HepG2 (cell line): ENCODE data around the gene NFATC1. TPM values are rescaled to one million over a fixed set of nuclear protein-coding genes. Genes with fewer than 3 reads are reported as not detected.

Experiments
- ATAC-seq: fragments of 200-7000 bp; cut with Tn5 transposase; 3 replicates; pipeline ENCODE4 v1.9.1; 2020; ENCODE audit warnings: mild to moderate bottlenecking, moderate library complexity
- BruUV-seq: library from RNA; stranded (reverse); fragments of 400-500 nt; replicated peaks from 2 replicates; lab custom pipeline; 2021; lab: Mats Ljungman, UMichigan
- CTCF ChIA-PET: fragments of 300-600 bp; formaldehyde crosslinking; extraction: SDS; loops from one replicate; lab custom pipeline; 2021; ENCODE audit warnings: low total read pairs, inconsistent platforms, low intra/inter-chr PET ratio; lab: Yijun Ruan, JAX
- POLR2A ChIA-PET: fragments of 350-600 bp; sonication (Branson Sonifier 250); formaldehyde crosslinking; loops from one replicate; lab custom pipeline; 2020; ENCODE audit warnings: antibody characterized with exemption, inconsistent platforms; lab: Yijun Ruan, JAX
- DNase-seq: peaks from one replicate; pipeline ENCODE4 v3.0.0-alpha.2; 2015; ENCODE audit warnings: low spot score
- FAIRE-seq: peaks from 3 replicates; lab custom pipeline; 2011; peaks lifted over from hg19 to GRCh38; lab: Jason Lieb, UNC
- H2AFZ ChIP-seq: one replicate; pipeline ENCODE4 v1.6.1; 2011; ENCODE audit warnings: low read length, inconsistent platforms
- H3K27ac ChIP-seq: fragments of 300-600 bp; 3 replicates; pipeline ENCODE4 v1.8.0; 2011; ENCODE audit warnings: mixed run types, mild to moderate bottlenecking, mixed read lengths, low read length, inconsistent platforms; ENCODE audit not compliant: insufficient read depth; ENCODE audit errors: extremely low read length
- H3K27me3 ChIP-seq, 2 experiments: fragments of 200-600 bp in 1 of 2; 2 replicates in 1 of 2; 3 replicates in 1 of 2; pipeline versions ENCODE4 v1.6.0 to v1.8.0; 2011; ENCODE audit warnings: low read length in 2 of 2, mild to moderate bottlenecking in 2 of 2, moderate library complexity in 2 of 2, inconsistent platforms in 1 of 2; ENCODE audit not compliant: insufficient read depth in 2 of 2, control insufficient read depth in 1 of 2
- H3K36me3 ChIP-seq, 2 experiments: fragments of 200-600 bp in 1 of 2; replicated peaks in 1 of 2; 2 replicates in 1 of 2; 3 replicates in 1 of 2; pipeline versions ENCODE4 v1.5.1 to v1.8.0; 2011; ENCODE audit warnings: low read length in 2 of 2, inconsistent platforms in 1 of 2; ENCODE audit not compliant: insufficient read depth in 2 of 2, control insufficient read depth in 1 of 2
- H3K4me1 ChIP-seq: 2 replicates; pipeline ENCODE4 v1.5.1; 2012; ENCODE audit warnings: low read length, inconsistent platforms; ENCODE audit not compliant: insufficient read depth
- H3K4me2 ChIP-seq: 2 replicates; pipeline ENCODE4 v1.6.0; 2011; ENCODE audit warnings: low read depth, low read length, inconsistent platforms
- H3K4me3 ChIP-seq, 3 experiments: fragments of 200-600 bp in 1 of 3; sonication (generic), shearing (Covaris generic) in 1 of 3; replicated peaks in 1 of 3; 2 replicates each; pipeline ENCODE4 v1.5.1; 2011 to 2016; ENCODE audit warnings: low read length in 3 of 3, inconsistent platforms in 2 of 3, low read depth in 2 of 3, mild to moderate bottlenecking in 2 of 3, control low read depth in 1 of 3, mixed read lengths in 1 of 3; ENCODE audit not compliant: insufficient read depth in 1 of 3
- H3K79me2 ChIP-seq: one replicate; pipeline ENCODE4 v1.6.1; 2011; ENCODE audit warnings: low read length, inconsistent platforms; ENCODE audit not compliant: insufficient read depth
- H3K9ac ChIP-seq: 2 replicates; pipeline ENCODE4 v1.6.0; 2011; ENCODE audit warnings: mild to moderate bottlenecking, low read depth, low read length, inconsistent platforms; ENCODE audit not compliant: insufficient read depth
- H3K9me3 ChIP-seq: 2 replicates; pipeline ENCODE4 v1.5.1; 2012; ENCODE audit warnings: mild to moderate bottlenecking, low read length
- H4K20me1 ChIP-seq: 2 replicates; pipeline ENCODE4 v1.6.0; 2011; ENCODE audit warnings: inconsistent platforms, mild to moderate bottlenecking, low read length, moderate library complexity; ENCODE audit not compliant: insufficient read depth
- ARID2 ChIP-seq: sonication (generic); formaldehyde crosslinking; IDR thresholded peaks from 2 replicates; pipeline ENCODE4 v1.8.1; 2022; ENCODE audit warnings: mild to moderate bottlenecking, missing genetic modification reagents, borderline replicate concordance
- HOXA3 ChIP-seq: sonication (generic); formaldehyde crosslinking; IDR thresholded peaks from 2 replicates; pipeline ENCODE4 v1.5.0; 2020; ENCODE audit warnings: missing genetic modification reagents
- NFYC ChIP-seq: IDR thresholded peaks from 2 replicates; pipeline ENCODE4 v1.6.1; 2016; ENCODE audit warnings: missing genetic modification reagents, missing compliant biosample characterization
- RBAK ChIP-seq: sonication (generic); formaldehyde crosslinking; IDR thresholded peaks from 2 replicates; pipeline ENCODE4 v1.5.1; 2020; ENCODE audit warnings: mild to moderate bottlenecking, missing genetic modification reagents
- U2AF1 ChIP-seq: fragments of 200-400 bp; formaldehyde crosslinking; optimal IDR thresholded peaks from 2 replicates; pipeline ENCODE3; 2017; ENCODE audit warnings: mild to moderate bottlenecking, low read depth, low read length
- ZNF225 ChIP-seq: sonication (generic); formaldehyde crosslinking; IDR thresholded peaks from 2 replicates; pipeline ENCODE4 v1.4.0; 2020; ENCODE audit warnings: mild to moderate bottlenecking, missing genetic modification reagents
- ZNF350 ChIP-seq: sonication (generic); formaldehyde crosslinking; IDR thresholded peaks from 2 replicates; pipeline ENCODE4 v1.4.0; 2020; ENCODE audit warnings: mild to moderate bottlenecking, low read depth, missing genetic modification reagents, borderline replicate concordance
- ZNF564 ChIP-seq: sonication (generic); formaldehyde crosslinking; IDR thresholded peaks from 2 replicates; pipeline ENCODE4 v1.8.1; 2023; ENCODE audit warnings: mild to moderate bottlenecking, missing genetic modification reagents
- ZNF703 ChIP-seq: sonication (generic); formaldehyde crosslinking; IDR thresholded peaks from 2 replicates; pipeline ENCODE4 v1.5.1; 2020; ENCODE audit warnings: missing genetic modification reagents, mild to moderate bottlenecking, moderate library complexity, borderline replicate concordance
- WGBS: methylation state at CpG from one replicate; pipeline ENCODE4 v1.1.6; 2017; ENCODE audit warnings: low lambda C conversion rate; 5-methylcytosine and 5-hydroxymethylcytosine counted together
- in situ Hi-C: cut with HindIII; loops from 2 replicates; pipeline ENCODE4 v1.10.0; 2017; ENCODE audit warnings: low pct_unique_long_range_greater_than_20kb; ENCODE audit not compliant: extremely low pct_ligation_motif_present
- intact Hi-C: fragments of 100-400 bp; cut with micrococcal nuclease; formaldehyde crosslinking; loops from one replicate; pipeline ENCODE4 v1.10.0; 2022; ENCODE audit not compliant: unreplicated experiment
- polyA plus RNA-seq, 8 experiments: library from polyadenylated mRNA; depleted of rRNA in 3 of 8; stranded (reverse) in 7 of 8; unstranded in 1 of 8; fragments of >200 nt; fragmentation: Illumina TruSeq in 4 of 8; extraction: Trizol in 4 of 8; gene quantifications; 2 replicates each; pipeline versions ENCODE4 v1.2.1 to v1.2.3, GENCODE V29; 2011 to 2016; ENCODE audit warnings: low read depth in 4 of 8, missing spikeins in 1 of 8, mixed read lengths in 1 of 8; ENCODE audit not compliant: insufficient read depth in 1 of 8
- total RNA-seq, 5 experiments: library from RNA; depleted of rRNA; stranded (reverse); fragments of >200 nt; fragmentation: Illumina TruSeq; extraction: Trizol; gene quantifications; 2 replicates each; pipeline ENCODE4 v1.2.3, GENCODE V29; 2016; ENCODE audit warnings: low read depth in 1 of 5
- TF ChIP-seq, protein P1 (sequence below): sonication (generic); formaldehyde crosslinking; IDR thresholded peaks from 2 replicates; pipeline ENCODE4 v1.5.0; 2020; ENCODE audit warnings: mild to moderate bottlenecking, missing genetic modification reagents
- TF ChIP-seq, protein P2 (sequence below): fragments of 450-650 bp; IDR thresholded peaks from 2 replicates; pipeline ENCODE4 v1.6.1; 2017; ENCODE audit warnings: mild to moderate bottlenecking
- TF ChIP-seq, protein P3 (sequence below): sonication (generic); formaldehyde crosslinking; IDR thresholded peaks from 2 replicates; pipeline ENCODE4 v1.4.0; 2020; ENCODE audit warnings: mild to moderate bottlenecking, missing genetic modification reagents

The NFATC1 gene
- total and polyA plus RNA-seq, 2 of the 13 experiments (the other 11 are each of a cell fraction or from before 2014, with no cell fraction given): not detected

DNA sequence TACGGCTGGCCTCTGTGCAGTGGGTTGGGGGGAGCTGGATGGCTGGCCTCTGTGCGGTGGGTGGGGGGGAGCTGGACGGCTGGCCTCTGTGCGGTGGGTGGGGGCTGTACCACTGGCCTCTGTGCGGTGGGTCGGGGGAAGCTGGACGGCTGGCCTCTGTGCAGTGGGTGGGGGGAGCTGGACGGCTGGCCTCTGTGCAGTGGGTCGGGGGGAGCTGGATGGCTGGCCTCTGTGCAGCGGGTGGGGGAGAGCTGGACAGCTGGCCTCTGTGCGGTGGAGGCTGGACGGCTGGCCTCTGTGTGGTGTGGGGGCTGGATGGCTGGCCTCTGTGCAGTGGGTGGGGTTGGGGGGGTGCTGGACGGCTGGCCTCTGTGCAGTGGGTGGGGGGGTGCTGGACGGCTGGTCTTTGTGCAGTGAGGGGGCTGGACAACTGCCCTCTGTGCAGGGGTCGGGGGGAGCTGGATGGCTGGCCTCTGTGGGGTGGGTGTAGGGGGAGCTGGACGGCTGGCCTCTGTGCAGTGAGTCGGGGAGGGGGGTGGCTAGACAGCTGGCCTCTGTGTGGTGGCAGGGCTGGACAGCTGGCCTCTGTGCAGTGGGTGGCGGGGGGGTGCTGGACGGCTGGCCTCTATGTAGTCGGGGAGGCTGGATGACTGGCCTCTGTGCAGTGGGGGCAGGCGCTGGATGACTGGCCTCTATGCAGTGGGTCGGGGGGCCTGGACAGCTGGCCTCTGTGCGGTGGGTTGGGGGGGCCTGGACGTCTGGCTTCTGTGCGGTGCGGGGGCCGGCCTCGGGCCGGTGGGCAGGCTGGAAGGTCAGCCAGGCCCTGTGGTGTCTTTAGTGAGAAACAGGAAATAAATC lies 31.9 kb downstream of the NFATC1 start:
- Histone ChIP-seq H3K4me2 (no peak overlapping the region), H3K9ac (no peak overlapping the region), H2AFZ (no peak overlapping the region), H3K4me3 (no peak overlapping the region), H4K20me1 (no peaks in the 10 kb centered on the region), H3K27ac (no peak overlapping the region), H3K4me1 (no peaks in the 10 kb centered on the region), H3K36me3 (no peaks in the 10 kb centered on the region), H3K27me3 (peaks cover 19 to 69% of the 10 kb centered on the region in 2 experiments; a peak in 4 of 5 replicates), H3K9me3 (no peaks in the 10 kb centered on the region), H3K79me2 (no peaks in the 10 kb centered on the region)
- CTCF ChIA-PET: no interaction called here
- TF ChIP-seq HOXA3 (CRISPR knock-in tag) (no peak), ZNF703 (CRISPR knock-in tag) (no peak), ZNF564 (no peak), ZNF350 (no peak), NFYC (CRISPR knock-in tag) (no peak), ZNF225 (no peak), ARID2 (CRISPR knock-in tag) (no peak), U2AF1 (no peak), RBAK (no peak)
- TF ChIP-seq, protein P1, sequence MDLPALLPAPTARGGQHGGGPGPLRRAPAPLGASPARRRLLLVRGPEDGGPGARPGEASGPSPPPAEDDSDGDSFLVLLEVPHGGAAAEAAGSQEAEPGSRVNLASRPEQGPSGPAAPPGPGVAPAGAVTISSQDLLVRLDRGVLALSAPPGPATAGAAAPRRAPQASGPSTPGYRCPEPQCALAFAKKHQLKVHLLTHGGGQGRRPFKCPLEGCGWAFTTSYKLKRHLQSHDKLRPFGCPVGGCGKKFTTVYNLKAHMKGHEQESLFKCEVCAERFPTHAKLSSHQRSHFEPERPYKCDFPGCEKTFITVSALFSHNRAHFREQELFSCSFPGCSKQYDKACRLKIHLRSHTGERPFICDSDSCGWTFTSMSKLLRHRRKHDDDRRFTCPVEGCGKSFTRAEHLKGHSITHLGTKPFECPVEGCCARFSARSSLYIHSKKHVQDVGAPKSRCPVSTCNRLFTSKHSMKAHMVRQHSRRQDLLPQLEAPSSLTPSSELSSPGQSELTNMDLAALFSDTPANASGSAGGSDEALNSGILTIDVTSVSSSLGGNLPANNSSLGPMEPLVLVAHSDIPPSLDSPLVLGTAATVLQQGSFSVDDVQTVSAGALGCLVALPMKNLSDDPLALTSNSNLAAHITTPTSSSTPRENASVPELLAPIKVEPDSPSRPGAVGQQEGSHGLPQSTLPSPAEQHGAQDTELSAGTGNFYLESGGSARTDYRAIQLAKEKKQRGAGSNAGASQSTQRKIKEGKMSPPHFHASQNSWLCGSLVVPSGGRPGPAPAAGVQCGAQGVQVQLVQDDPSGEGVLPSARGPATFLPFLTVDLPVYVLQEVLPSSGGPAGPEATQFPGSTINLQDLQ: no peak
- TF ChIP-seq, protein P2, sequence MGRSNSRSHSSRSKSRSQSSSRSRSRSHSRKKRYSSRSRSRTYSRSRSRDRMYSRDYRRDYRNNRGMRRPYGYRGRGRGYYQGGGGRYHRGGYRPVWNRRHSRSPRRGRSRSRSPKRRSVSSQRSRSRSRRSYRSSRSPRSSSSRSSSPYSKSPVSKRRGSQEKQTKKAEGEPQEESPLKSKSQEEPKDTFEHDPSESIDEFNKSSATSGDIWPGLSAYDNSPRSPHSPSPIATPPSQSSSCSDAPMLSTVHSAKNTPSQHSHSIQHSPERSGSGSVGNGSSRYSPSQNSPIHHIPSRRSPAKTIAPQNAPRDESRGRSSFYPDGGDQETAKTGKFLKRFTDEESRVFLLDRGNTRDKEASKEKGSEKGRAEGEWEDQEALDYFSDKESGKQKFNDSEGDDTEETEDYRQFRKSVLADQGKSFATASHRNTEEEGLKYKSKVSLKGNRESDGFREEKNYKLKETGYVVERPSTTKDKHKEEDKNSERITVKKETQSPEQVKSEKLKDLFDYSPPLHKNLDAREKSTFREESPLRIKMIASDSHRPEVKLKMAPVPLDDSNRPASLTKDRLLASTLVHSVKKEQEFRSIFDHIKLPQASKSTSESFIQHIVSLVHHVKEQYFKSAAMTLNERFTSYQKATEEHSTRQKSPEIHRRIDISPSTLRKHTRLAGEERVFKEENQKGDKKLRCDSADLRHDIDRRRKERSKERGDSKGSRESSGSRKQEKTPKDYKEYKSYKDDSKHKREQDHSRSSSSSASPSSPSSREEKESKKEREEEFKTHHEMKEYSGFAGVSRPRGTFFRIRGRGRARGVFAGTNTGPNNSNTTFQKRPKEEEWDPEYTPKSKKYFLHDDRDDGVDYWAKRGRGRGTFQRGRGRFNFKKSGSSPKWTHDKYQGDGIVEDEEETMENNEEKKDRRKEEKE: no peak
- TF ChIP-seq, protein P3, sequence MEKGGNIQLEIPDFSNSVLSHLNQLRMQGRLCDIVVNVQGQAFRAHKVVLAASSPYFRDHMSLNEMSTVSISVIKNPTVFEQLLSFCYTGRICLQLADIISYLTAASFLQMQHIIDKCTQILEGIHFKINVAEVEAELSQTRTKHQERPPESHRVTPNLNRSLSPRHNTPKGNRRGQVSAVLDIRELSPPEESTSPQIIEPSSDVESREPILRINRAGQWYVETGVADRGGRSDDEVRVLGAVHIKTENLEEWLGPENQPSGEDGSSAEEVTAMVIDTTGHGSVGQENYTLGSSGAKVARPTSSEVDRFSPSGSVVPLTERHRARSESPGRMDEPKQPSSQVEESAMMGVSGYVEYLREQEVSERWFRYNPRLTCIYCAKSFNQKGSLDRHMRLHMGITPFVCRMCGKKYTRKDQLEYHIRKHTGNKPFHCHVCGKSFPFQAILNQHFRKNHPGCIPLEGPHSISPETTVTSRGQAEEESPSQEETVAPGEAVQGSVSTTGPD: no peak
- DNase-seq (no peak), FAIRE-seq (no peak), ATAC-seq (no peak)
- intact Hi-C loops (no loop called here), in situ Hi-C loops (no loop called here)
- POLR2A ChIA-PET: no interaction called here
- WGBS: 50% methylated on average over 10 of the region's 29 CpGs
- BruUV-seq: no TSS peak
